DMS79 (cell line): ENCODE measurements around the gene NR3C1.

Experiments used
- DNase-seq: peaks from one replicate; lab custom pipeline; 2025; lab: John Stamatoyannopoulos, UW

The NR3C1 gene

DNA sequence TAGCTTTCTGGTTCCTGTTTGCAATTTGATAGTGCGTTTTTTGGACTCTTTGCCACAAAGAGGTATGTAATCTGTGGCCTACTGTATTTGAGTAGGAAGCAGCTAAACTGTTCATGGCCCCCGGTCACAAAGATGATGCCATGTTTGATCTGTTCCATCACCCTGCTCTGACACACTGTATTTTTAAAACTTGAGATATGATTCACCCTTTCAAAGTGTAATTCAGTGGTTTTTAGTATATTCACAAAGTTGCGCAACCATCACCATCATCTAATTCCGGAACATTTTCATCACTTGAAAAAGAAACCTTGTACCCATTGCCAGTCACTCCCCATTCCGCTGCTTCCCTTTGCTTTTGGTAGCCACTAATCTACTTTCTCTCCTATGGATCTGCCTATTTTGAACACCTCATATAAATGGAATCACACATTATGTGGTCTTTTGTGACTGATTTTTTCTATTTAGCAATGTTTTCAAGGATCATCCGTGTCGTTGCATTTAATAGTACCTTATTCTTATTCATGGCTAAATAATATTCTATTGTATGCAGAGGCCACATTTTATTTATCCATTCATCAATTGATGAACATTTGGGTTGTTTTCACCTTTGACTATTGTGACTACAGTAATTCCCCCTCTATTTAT is 141.6 kb downstream of the NR3C1 start:
- DNase-seq: no peak

DNA sequence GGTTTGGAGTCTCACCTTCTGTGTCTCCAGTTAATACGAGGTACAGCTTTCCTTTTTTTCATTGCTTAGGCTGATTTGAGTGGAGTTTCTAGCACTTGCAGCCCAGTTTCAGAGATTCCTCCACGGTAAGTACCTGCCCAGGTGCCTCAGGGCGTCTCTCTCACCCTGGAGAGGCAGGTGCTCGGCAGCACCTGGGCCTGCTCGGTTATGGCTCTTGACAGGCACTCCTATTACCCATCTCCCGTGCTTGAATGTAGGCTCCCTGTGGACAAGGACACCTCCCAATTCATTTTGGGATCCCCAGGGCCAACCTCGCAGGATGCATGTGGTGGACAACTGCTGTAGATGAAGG is 144.3 kb downstream of the NR3C1 start:
- DNase-seq: no peak

DNA sequence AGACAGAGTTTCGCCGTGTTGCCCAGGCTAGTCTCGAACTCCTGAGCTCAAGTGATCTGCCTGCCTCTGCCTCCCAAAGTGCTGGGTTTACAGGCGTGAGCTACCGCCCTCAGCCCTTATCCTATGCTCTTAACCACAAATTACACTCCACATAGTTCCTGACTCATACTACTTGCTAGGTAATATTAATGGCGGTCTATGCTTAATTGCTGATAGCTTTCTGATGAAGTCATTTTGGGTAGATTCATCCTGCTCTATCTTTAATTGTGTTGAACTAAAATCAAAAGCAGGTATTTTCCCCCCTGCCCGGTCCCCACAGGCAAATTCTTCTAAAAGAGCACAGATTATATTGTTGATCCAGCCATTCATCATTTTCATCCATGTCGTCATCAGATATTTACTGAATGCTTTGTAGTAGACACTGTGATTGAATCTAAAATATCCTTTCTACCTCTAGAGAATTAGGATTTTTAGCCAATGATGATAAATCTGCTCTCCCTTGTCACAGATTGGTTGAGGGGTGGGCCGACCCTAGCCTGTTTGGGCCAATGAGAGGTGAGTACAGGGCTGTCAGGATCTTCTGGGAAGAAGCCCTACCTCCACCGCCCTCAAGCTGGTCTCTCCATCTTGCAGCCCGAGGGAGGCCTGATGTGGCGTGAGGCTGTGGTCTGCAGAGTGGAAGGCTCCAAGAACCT is 144.8 kb downstream of the NR3C1 start:
- no peak for DNase-seq

DNA sequence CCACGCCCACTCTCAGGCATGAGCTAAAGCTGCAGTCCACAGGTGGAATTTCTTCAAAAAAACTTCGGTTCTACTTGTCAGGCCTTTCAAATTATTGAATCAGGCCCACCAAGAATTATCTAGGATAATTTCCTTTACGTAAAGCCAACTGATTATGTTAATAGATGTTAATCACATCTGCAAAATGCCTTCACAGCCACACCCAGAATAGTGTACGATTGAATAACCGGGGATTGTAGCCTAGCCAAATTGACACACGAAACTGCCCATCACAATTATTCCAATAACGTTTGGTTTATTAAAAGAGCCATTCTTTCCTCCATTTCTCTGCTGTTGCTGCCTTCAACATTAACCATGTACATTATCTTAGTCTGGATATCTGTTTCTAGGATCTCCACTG is 148.7 kb downstream of the NR3C1 start:
- DNase-seq: no peak

DNA sequence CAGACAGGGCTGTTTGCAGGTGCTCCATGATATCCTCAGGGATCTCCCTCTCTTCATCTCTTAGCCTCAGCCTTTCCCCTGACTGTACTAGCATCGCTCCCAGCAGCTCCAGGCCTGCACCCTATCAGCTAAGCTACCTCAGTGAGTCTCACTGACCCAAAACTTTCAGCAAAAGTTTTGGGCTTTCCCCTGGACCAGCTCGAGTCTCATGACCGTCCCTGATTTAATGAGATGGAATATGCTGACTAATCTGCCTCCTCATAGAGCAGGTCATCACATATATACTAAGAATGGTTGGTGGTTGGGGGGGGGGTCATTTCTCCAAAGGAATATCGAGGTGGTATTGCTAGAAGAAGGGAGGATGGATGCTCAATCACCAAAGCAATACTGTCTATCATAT is 151.5 kb downstream of the NR3C1 start:
- DNase-seq: no peak

DNA sequence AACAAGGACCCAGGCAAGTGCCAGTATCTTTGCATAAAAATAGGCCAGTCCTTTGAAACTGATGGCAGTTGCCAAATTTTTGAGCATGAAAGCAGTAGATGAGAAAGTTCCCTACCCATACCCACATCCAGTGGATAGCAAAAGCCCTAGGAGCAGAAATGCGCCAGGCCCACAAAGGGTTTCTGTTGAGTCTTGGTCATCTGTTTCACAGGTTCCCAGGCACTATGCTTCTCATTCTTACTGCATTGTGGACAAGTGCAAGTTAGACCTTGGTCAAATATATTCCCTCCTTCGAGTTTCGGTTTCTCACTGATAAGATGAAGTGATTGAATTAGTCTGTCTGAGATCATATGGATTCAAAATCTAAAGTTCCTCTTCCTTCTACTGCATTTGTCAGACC is 152.3 kb downstream of the NR3C1 start:
- no peak for DNase-seq

DNA sequence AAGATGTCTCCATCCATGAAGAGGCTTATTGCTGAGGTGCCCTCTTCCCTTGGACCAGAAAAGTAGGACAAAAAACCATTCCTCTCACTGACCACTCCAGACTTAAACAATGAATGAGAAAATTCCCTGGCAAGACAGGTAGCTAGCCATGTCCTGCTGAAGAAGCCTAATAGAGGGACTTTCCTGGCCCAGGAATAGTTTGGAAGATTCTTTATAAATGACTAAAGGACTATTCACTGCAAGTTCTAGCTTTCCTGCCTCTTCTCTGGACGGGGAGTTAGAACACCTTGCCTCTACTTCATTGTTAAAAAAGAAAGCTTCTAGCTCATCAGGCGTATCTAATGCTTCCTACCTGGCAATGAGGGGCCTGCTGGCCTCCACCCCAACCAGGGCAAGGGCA is 153.6 kb downstream of the NR3C1 start:
- DNase-seq: no peak

DNA sequence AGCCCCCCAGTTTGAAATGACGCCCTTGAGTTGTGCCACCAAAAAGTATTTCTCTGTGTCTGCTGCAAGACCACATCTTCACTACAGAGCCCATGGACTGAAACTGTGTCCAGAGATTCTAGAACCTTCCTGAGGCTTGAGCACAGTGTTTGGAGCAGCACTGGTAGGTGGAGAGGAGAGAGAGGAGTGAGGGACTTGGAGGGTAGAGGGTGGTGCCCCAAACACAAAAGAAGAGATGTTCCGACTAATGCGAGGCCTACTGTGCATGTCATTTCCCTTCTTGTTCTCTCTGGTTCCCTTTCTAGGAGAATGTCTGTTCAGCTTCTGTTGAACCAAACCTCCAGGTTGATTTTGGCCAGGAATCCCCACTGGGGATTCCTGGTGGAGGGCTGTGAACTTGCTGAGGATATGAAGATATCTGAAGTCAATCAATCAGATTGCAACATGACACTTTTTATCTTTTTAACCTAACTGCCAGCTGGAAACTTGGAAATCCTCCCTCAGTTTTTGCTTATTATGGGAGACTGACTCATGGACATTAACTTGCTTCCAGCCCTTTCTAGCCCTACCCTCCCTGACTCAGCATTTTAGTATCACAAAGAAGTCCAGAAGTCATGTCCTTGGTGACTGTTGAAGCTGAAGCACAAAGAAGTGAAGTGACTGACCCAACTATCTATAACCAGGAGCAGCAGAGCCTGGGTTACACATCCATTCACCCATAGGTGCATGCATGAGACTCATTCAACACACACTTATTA is 154.5 kb downstream of the NR3C1 start:
- DNase-seq: no peak

DNA sequence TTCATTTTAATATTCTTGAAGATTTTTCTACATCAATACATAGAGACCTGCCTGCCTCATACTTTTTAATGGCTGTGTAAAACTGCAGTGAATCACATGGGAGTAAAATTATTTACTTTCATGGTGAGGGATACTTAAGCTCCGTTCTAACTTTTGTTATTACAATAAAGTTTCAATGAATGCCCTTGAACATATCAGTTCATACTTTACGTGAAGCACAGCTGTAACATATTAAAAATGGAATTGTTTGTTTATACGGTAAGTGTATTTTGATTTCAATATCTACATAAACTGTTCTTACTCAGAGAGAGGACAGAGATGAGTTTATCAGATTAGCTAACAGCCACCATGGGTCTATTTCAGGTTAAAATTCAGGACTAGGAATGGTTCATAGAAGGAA is 155.1 kb downstream of the NR3C1 start:
- no peak for DNase-seq

DNA sequence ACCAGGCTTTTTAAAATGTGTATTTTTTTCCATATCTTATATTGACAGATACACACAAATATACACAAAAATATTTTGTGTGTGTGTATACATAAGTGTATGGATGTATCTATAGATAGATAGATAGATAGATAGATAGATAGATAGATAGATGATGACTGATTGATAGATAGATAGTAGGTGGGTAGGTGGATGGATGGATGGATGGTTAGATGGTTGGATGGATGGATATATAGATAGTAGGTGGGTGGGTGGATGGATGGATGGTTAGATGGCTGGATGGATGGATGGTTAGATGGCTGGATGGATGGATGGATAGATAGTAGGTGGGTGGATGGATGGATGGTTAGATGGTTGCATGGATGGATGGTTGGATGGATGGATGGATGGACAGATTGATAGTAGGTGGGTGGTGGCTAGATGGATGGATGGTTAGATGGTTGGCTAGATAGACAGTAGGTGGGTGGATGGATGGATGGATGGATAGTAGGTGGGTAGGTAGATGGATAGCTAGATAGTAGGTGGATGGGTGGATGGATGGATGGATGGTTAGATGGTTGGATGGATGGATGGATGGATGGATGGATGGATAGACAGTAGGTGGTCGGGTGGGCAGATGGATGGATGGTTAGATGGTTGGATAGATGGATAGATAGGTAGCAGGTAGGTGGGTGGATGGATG is 156.2 kb downstream of the NR3C1 start:
- DNase-seq: no peak

DNA sequence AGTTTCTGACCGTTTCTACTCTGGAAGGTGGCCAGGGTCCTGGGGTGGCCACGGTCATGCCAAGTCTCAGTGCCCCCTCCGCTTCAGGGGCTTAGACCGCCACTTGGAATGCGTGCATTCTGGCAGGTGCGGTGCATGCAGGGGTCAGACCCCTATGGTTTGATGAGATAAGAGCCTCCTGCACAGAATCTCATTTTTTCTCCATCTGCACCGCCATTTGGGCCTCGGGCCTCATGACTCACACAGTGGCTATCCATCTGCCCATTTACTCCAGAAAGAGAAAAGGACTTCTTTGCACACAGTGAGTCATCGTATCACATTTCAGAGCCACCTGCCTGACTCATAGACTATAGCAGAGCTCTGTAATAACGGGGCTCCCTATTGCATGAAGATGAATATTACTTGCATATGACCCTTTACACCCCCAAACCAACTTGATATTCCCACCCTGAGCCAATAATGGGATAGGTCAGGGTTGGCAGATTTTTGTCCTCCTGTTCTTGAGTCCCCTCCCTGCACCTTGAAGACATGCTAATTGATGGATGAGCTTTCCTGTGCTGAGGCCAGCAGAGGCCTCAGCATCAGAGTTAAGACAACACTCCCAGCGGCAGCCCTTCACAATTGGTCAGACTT is 157.4 kb downstream of the NR3C1 start:
- DNase-seq: no peak

DNA sequence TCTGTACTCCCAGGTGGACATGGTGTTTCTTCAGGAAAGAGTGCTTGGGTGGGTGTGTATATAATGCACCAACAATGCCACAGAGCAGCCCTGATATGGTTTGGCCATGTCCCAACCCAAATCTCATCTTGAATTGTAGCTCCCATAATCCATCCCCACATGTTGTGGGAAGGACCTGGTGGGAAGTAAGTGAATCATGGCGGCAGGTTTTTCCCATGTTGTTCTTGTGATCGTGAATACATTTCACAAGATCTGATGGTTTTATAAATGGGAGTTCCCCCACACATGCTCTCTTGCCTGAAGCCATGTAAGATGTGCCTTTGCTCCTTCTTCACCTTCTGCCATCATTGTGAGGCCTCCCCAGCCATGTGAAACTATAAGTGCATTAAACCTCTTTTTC is 158.5 kb downstream of the NR3C1 start:
- no peak for DNase-seq

DNA sequence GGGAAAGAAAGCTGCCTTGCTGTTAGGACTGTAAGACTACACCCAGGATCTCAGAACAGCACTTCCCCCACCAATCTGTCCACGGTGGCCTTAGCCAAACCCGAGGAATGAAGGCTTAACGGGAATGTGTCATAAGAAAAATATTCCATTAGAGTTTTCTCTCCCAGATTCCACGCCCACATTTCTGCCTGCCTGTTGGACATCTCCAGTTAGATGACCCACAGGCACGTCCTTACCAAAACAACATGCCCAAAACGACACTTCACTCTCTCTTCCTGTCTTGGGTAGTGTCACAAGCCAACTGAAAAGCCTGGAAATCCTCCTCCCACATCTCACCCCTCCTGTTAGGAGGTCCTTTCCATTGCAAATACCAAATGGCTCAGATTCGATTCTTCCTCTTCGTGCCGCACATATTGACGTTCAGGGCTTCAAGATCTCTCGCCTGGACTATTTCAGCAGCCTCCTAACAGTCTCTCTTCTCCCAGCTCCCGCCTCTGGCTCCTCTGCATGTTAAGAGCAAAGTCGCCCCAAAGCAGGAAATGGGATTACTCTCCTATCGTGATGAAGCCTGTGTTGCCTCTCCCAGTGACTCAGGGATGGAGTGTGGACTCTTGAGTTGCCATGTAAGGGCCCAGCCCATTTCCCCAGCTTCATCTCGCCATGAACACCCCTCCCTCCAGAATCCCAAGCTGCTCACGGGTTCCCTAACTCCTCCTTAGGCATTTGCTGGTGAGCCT is 159.3 kb downstream of the NR3C1 start:
- DNase-seq: no peak

DNA sequence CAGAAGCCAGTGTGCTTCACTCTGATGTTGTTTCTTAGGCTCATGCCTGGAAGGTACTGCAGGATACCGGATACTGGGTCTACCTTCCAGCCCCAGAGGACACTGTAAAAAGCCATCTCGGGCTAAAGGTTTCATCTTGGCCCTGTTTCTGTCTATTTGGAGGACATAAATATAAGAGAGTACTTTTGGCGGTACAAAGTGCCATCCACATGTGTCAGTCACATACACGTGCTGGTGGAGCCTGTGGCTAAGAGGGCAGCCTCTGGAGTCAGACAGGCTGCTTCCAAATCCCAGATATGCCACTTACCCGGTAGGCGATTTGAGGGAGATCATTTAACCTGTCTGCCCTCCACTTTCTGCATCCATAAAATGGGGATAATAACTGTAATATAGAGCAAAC is 160.4 kb downstream of the NR3C1 start:
- no peak for DNase-seq

DNA sequence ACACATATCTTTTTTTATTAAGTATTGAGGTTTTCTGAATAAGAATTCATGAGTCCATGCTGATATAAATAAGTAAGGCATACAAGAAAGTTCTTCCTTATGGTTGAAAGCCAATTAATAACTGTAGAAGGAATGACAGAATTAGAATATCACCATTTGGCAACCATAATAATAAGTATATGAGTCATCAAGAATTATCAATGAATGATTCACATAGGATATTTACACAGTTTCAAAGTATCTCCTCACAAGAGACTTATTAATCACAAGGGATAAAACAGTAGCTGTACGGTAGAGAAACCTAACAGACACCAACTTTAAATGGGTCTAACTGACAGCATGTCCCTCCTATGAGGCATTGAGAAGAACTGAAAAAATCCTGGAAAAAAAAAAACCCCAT is 161.6 kb downstream of the NR3C1 start:
- DNase-seq: no peak

DNA sequence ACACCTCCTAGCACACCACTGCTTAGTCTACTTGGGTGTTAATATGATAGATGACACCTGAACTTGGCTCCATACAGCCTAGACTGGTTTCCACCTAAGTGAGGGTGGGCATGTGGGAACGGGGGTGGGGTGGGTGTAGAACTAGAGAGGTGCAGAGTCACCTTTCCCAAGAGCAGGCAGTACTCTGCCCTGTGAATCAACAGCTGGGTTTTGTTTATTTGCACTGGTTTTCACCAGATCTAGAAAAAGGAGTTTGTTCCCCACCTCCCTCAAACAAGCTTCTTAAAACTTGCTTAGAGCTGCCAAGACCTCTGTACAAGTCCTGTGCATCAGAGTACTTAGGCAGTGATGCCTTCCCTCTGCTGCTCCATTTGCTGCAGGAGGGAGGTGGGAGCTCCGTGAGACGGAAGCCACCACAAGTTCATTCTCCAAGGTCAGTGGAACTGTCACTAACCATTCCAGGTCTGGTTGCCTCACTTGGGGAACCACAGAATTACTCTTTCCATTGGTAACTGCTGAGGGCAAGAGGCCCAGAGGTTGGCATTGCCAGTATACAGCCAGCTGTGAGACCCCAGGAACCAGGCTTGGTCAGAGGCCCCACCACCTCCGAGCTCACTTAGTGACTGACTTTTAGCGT is 163.5 kb downstream of the NR3C1 start:
- DNase-seq: no peak

DNA sequence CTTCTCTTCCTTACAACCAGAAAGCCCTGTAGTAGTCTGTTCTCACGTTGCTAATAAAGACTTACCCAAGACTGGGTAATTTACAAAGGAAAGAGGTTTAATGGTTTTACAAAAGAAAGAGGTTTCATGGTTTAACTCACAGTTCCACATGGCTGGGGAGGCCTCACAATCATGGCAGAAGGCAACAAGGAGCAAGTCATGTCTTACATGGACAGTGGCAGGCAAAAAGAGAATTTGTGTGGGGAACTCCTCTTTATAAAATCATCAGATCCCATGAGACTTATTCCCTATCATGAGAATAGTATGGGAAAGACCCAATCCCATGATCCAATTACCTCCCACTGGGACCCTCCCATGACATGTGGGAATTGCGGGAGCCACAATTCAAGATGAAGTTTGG is 164.9 kb downstream of the NR3C1 start:
- DNase-seq: no peak

DNA sequence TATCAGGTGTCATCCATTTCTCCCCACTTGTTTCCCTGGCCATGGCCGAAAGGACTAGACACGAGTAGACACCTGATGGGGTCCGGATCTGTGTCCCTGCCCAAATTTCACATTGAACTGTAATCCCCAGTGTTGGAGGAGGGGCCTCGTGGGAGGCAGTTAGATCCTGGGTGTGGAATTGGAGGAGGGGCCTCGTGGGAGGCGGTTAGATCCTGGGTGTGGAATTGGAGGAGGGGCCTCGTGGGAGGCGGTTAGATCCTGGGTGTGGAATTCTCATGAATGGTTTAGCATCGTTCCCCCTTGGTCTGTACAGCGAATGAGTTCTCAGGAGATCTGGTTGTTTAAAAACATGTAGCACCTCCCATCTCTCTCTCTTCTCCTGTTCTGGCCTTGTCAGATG is 165.8 kb downstream of the NR3C1 start:
- no peak for DNase-seq

DNA sequence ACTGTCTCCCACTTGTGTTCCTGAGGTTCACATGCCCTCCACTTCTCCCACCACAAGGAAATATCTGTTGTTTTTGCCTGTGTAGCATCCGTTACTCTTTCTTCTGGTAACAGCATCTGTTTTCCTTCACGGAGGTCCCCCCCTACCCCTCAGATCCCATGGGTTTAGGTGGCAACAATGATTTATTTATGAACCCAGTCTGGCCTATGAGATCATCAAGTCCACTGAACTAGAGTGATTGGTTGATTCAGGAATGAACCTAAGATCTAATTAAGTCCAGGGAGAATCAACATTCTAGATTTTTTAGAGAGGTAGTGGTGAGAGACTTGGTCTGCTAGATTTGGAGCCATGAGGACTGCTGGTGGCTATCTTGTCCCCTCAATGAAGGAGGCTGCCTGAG is 166.8 kb downstream of the NR3C1 start:
- no peak for DNase-seq

DNA sequence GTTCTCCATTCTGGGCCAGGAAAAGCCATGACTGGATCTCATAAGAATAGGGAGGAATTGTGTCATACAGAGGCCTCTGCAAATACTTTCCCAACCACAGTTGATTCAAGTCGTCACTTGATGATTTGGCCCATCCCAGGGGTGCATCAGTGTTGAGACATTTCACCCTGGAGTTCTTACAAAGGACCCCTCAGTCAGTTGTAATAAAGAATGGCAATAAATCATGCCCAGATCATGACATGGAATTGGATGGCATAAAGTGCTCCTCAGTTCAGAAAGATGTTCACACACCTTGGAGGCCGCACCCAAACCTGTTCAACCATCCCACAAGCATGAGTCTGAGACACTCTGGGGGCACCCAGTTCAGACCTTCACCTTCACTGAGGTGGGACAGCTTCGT is 168.1 kb downstream of the NR3C1 start:
- DNase-seq: no peak

DNA sequence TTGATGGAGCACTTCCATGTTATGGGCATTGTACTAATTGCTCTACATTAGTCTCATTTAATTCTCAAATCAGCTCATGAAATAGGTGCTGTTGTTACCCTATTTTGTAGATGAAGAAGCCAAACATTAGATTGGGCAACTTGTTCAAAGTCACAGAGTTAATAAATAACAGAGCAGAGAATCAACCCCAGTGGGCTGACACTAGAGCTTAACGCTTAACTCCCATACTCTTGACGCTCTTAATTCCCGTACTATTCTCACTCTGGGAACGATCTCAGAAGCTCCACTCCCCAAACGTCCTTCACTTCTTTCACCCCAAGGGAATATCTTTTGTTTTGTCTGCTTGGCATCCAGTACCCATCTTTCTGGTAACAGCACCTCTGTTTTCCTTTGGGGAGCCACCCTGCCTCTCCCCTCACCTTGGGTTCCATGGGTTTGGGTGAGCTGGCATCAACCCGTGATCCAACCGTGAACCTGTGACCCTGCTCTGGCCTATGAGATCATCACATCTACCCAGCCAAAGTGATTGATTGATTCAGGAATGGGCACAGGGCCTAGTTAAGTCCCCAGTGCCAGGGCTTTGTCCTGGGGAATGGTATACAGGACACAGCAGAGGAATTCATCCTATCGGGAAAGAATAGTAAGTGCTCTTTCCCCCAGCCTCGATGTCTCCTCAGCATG is 169.2 kb downstream of the NR3C1 start:
- no peak for DNase-seq
